K562 (cell line): ENCODE data around the gene ZSCAN12. TPM values are rescaled to one million over a fixed set of nuclear protein-coding genes. Genes with fewer than 3 reads are reported as not detected.

Source experiments
- ASH1L ChIP-seq: fragments of 450-650 bp; IDR thresholded peaks from 2 replicates; pipeline ENCODE4 v1.6.1; 2018; ENCODE audit warnings: borderline replicate concordance, mild to moderate bottlenecking, low read depth; ENCODE audit not compliant: partially characterized antibody
- DIDO1 ChIP-seq: fragments of 450-650 bp; IDR thresholded peaks from 2 replicates; pipeline ENCODE4 v1.6.1; 2016; ENCODE audit warnings: low read depth, missing biosample characterization, missing genetic modification characterization
- DPF2 ChIP-seq: fragments of 450-650 bp; IDR thresholded peaks from 2 replicates; pipeline ENCODE4 v1.6.1; 2016
- ESRRA ChIP-seq: fragments of 450-650 bp; IDR thresholded peaks from 2 replicates; pipeline ENCODE4 v1.6.1; 2014; ENCODE audit warnings: low read depth, mild to moderate bottlenecking, moderate library complexity, borderline replicate concordance
- FOXM1 ChIP-seq, 2 experiments: fragments of 450-650 bp in 1 of 2; sonication (generic) in 1 of 2; formaldehyde crosslinking in 1 of 2; IDR thresholded peaks; 2 replicates each; pipeline versions ENCODE4 v1.6.1 to v1.9.0; 2017 to 2022; ENCODE audit warnings: low read depth in 2 of 2, mild to moderate bottlenecking in 2 of 2, missing genetic modification reagents in 1 of 2, moderate library complexity in 1 of 2
- FOXP1 ChIP-seq: sonication (generic); formaldehyde crosslinking; IDR thresholded peaks from 2 replicates; pipeline ENCODE4 v1.8.0; 2022; ENCODE audit warnings: mild to moderate bottlenecking, missing genetic modification reagents
- GABPB1 ChIP-seq: sonication (generic); formaldehyde crosslinking; IDR thresholded peaks from 2 replicates; pipeline ENCODE4 v1.8.0; 2022; ENCODE audit warnings: mild to moderate bottlenecking, missing genetic modification reagents
- HIVEP1 ChIP-seq: fragments of 250-450 bp; sonication (Bioruptor Pico); IDR thresholded peaks from 2 replicates; pipeline ENCODE4 v1.4.0; 2020; ENCODE audit warnings: mild to moderate bottlenecking
- JUN ChIP-seq, 2 experiments: sonication (generic) in 1 of 2; formaldehyde crosslinking in 1 of 2; IDR thresholded peaks; 2 replicates each; pipeline versions ENCODE4 v1.6.1 to v1.8.0; 2012 to 2022; ENCODE audit warnings: borderline replicate concordance in 2 of 2, mild to moderate bottlenecking in 2 of 2, improper control_type of control experiment in 1 of 2, low read depth in 1 of 2, low read length in 1 of 2, missing genetic modification reagents in 1 of 2
- MAFG ChIP-seq: fragments of 450-650 bp; conservative IDR thresholded peaks from 2 replicates; pipeline ENCODE4 v1.6.1; 2016; ENCODE audit warnings: missing genetic modification characterization, missing compliant biosample characterization
- PHF8 ChIP-seq: fragments of 200-600 bp; sonication (generic); IDR thresholded peaks from 2 replicates; pipeline ENCODE4 v1.6.1; 2012; ENCODE audit warnings: mixed run types, mild to moderate bottlenecking, inconsistent platforms, low read length, moderate library complexity, borderline replicate concordance
- POLR2G ChIP-seq: fragments of 200-400 bp; formaldehyde crosslinking; IDR thresholded peaks from 2 replicates; pipeline ENCODE4 v1.6.1; 2017; ENCODE audit warnings: low read depth, mild to moderate bottlenecking, antibody characterized with exemption, low read length, moderate library complexity
- RBFOX2 ChIP-seq: fragments of 200-400 bp; formaldehyde crosslinking; IDR thresholded peaks from 2 replicates; pipeline ENCODE4 v1.6.1; 2017; ENCODE audit warnings: low read depth, mild to moderate bottlenecking, low read length, moderate library complexity
- RNF2 ChIP-seq: sonication (generic); IDR thresholded peaks from 2 replicates; pipeline ENCODE4 v1.6.1; 2016
- SP1 ChIP-seq: sonication (generic); formaldehyde crosslinking; IDR thresholded peaks from 2 replicates; pipeline ENCODE4 v1.8.1; 2022; ENCODE audit warnings: mild to moderate bottlenecking, missing genetic modification reagents
- STAT5B ChIP-seq: fragments of 250-450 bp; sonication (Bioruptor Pico); IDR thresholded peaks from 2 replicates; pipeline ENCODE4 v1.8.0; 2021; ENCODE audit warnings: mild to moderate bottlenecking, inconsistent platforms
- TAL1 ChIP-seq: fragments of 450-650 bp; IDR thresholded peaks from 2 replicates; pipeline ENCODE4 v1.6.1; 2016; ENCODE audit warnings: mild to moderate bottlenecking
- ZFP30 ChIP-seq: fragments of 250-450 bp; sonication (Bioruptor Pico); IDR thresholded peaks from 2 replicates; pipeline ENCODE4 v1.8.0; 2022; ENCODE audit warnings: moderate library complexity, mild to moderate bottlenecking, inconsistent platforms, borderline replicate concordance
- ZNF695 ChIP-seq: fragments of 450-650 bp; formaldehyde crosslinking; IDR thresholded peaks from 2 replicates; pipeline ENCODE4 v1.4.0; 2020; ENCODE audit warnings: mild to moderate bottlenecking, moderate library complexity
- polyA plus RNA-seq, 8 experiments: library from polyadenylated mRNA; depleted of rRNA in 4 of 8; stranded (reverse) in 5 of 8; unstranded in 3 of 8; fragments of >200 nt; fragmentation: Nextera tagmentation in 2 of 8; fragmentation: Illumina TruSeq in 1 of 8; extraction: Ambion mirVana in 2 of 8; extraction: Trizol in 1 of 8; gene quantifications; 2 replicates each; pipeline versions ENCODE4 v1.2.1 to v1.2.3, GENCODE V29; 2011 to 2014; ENCODE audit warnings: inconsistent platforms in 1 of 8, missing spikeins in 1 of 8
- total RNA-seq, 7 experiments: library from RNA; depleted of rRNA in 6 of 7; stranded (reverse); fragments of >200 nt in 6 of 7; fragmentation: Illumina TruSeq in 2 of 7; extraction: Trizol in 2 of 7; gene quantifications; 2 replicates each; pipeline versions ENCODE4 v1.2.1 to v1.2.3, GENCODE V29; 2011 to 2021; ENCODE audit warnings: low replicate concordance in 1 of 7
- TF ChIP-seq, protein P1 (sequence below): fragments of 200-800 bp; sonication (Bioruptor generic); IDR thresholded peaks from 2 replicates; pipeline ENCODE4 v1.6.1; 2017; ENCODE audit warnings: missing genetic modification characterization, missing compliant biosample characterization
- TF ChIP-seq, protein P2 (sequence below): sonication (generic); formaldehyde crosslinking; IDR thresholded peaks from 2 replicates; pipeline ENCODE4 v1.5.0; 2020; ENCODE audit warnings: missing genetic modification reagents
- TF ChIP-seq, protein P3 (sequence below): IDR thresholded peaks from 2 replicates; pipeline ENCODE4 v1.6.1; 2014; ENCODE audit warnings: antibody characterized with exemption
- TF ChIP-seq, protein P4 (sequence below): sonication (generic); formaldehyde crosslinking; IDR thresholded peaks from 2 replicates; pipeline ENCODE4 v1.9.0; 2022; ENCODE audit warnings: mild to moderate bottlenecking, missing genetic modification reagents

ZSCAN12 gene
- total and polyA plus RNA-seq, 9 of the 15 experiments (the other 6 are each of a cell fraction or from before 2014, with no cell fraction given) = 2.5 to 19.6 (median 12.5) TPM

DNA sequence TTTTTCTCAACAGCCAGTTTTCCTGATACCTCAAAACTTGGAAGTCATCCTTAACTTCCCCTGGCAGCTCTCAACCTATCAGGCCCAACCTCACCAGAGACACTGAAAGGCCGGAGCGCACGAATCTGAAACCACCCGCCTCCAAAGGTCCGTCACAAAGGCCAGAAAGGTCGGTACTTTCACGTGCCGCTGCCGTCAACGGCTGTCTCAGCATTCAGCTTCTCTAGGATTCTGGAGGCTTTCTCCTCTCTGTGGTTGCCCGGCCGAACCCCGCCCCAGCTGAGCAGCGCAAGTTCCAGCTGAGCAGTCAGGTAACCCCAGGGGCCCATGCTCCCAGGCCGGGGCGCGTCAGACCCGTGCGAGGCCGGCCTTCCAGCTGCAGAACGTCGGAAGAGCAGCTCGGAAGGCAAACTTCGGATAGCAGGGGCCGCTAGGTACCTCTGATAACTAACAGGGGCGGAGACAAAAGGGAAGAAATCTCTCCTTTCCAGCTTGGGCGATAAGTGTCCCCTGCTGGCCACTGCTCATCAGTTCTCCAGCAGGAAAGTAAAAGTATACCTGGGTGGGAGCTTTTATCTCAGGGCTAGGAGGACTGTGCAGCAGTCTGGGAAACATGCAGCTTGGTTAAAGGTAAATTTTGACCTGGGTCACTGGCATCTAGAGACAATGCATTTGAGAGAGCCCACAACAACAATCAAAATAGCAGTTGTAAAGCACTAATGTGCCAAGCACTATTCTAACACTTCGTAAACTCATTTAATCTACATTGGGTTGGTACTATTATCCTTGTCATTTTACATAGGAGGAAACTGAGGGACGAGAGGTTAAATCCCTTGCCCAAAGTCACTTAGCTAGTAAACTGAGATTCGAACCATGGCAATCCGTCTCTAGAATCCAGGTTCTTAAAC lies 16.1 kb downstream of the ZSCAN12 start (continued):
- TF ChIP-seq PHF8 = 0 out of 2 replicates have a peak, but pooled peaks have one; percentile 8
- peak; percentile 37; the same call in 1 of the 2 replicates for TF ChIP-seq TAL1
- no peak for TF ChIP-seq STAT5B
- TF ChIP-seq, protein P1, sequence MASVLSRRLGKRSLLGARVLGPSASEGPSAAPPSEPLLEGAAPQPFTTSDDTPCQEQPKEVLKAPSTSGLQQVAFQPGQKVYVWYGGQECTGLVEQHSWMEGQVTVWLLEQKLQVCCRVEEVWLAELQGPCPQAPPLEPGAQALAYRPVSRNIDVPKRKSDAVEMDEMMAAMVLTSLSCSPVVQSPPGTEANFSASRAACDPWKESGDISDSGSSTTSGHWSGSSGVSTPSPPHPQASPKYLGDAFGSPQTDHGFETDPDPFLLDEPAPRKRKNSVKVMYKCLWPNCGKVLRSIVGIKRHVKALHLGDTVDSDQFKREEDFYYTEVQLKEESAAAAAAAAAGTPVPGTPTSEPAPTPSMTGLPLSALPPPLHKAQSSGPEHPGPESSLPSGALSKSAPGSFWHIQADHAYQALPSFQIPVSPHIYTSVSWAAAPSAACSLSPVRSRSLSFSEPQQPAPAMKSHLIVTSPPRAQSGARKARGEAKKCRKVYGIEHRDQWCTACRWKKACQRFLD (CRISPR knock-in tag) = no peak
- 0 out of 2 replicates have a peak, but pooled peaks have one; percentile 5 for TF ChIP-seq MAFG
- 0 out of 2 replicates have a peak, but pooled peaks have one; percentile 24 for TF ChIP-seq FOXP1
- TF ChIP-seq, protein P2, sequence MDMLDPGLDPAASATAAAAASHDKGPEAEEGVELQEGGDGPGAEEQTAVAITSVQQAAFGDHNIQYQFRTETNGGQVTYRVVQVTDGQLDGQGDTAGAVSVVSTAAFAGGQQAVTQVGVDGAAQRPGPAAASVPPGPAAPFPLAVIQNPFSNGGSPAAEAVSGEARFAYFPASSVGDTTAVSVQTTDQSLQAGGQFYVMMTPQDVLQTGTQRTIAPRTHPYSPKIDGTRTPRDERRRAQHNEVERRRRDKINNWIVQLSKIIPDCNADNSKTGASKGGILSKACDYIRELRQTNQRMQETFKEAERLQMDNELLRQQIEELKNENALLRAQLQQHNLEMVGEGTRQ (CRISPR knock-in tag) = peak; percentile 56
- TF ChIP-seq DIDO1 (tag) = no peak
- TF ChIP-seq, protein P3, sequence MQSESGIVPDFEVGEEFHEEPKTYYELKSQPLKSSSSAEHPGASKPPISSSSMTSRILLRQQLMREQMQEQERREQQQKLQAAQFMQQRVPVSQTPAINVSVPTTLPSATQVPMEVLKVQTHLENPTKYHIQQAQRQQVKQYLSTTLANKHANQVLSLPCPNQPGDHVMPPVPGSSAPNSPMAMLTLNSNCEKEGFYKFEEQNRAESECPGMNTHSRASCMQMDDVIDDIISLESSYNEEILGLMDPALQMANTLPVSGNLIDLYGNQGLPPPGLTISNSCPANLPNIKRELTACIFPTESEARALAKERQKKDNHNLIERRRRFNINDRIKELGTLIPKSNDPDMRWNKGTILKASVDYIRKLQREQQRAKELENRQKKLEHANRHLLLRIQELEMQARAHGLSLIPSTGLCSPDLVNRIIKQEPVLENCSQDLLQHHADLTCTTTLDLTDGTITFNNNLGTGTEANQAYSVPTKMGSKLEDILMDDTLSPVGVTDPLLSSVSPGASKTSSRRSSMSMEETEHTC = peak; percentile 28; the same call in 1 of the 2 replicates
- peak; percentile 72 for TF ChIP-seq FOXM1 (IDR thresholded peaks at IDR 0.05; ENCODE audit: low read depth)
- no peak for TF ChIP-seq FOXM1 (CRISPR knock-in tag; IDR thresholded peaks at IDR 0.05; ENCODE audit: low read depth)
- TF ChIP-seq JUN (IDR thresholded peaks at IDR 0.05; ENCODE audit: borderline replicate concordance, low read depth, low read length) = peak; percentile 13; the same call in 1 of the 2 replicates
- TF ChIP-seq JUN (CRISPR knock-in tag; IDR thresholded peaks at IDR 0.05; ENCODE audit: borderline replicate concordance) = no peak
- TF ChIP-seq, protein P4, sequence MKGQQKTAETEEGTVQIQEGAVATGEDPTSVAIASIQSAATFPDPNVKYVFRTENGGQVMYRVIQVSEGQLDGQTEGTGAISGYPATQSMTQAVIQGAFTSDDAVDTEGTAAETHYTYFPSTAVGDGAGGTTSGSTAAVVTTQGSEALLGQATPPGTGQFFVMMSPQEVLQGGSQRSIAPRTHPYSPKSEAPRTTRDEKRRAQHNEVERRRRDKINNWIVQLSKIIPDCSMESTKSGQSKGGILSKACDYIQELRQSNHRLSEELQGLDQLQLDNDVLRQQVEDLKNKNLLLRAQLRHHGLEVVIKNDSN = peak; percentile 65
- TF ChIP-seq ASH1L = no peak
- no peak for TF ChIP-seq HIVEP1
- no peak for TF ChIP-seq ZFP30 (CRISPR knock-in tag)
- peak; percentile 52; the same call in 1 of the 2 replicates for TF ChIP-seq ESRRA
- TF ChIP-seq GABPB1 (CRISPR knock-in tag) = peak; percentile 56; the same call in 1 of the 2 replicates
- 0 out of 2 replicates have a peak, but pooled peaks have one; percentile 18 for TF ChIP-seq DPF2
- TF ChIP-seq RNF2 = peak; percentile 82
- TF ChIP-seq POLR2G = peak; percentile 63; the same call in 1 of the 2 replicates
- no peak for TF ChIP-seq ZNF695 (CRISPR knock-in tag)
- TF ChIP-seq SP1 (CRISPR knock-in tag) = peak; percentile 72
- TF ChIP-seq RBFOX2 = peak; percentile 57
